Liver (tissue), 9 donors: ENCODE results near the gene ATP6V1C2. TPM values are rescaled to one million over a fixed set of nuclear protein-coding genes. Genes with fewer than 3 reads are reported as not detected.

Experiments used
- DNase-seq: peaks from one replicate; pipeline ENCODE4 v3.0.0-alpha.2; 2017; ENCODE audit warnings: low spot score
- H3K27ac ChIP-seq, 2 donors: one replicate each; pipeline ENCODE4 v1.7.0; 2013; ENCODE audit warnings: inconsistent platforms in 2 of 2, low read length in 2 of 2, control low read depth in 1 of 2, low read depth in 1 of 2, mild to moderate bottlenecking in 1 of 2
- H3K27me3 ChIP-seq, 4 donors: one replicate each; pipeline versions ENCODE4 v1.6.1 to v1.7.0; 2013; ENCODE audit warnings: low read length in 3 of 4, inconsistent platforms in 1 of 4, mild to moderate bottlenecking in 1 of 4, moderate library complexity in 1 of 4; ENCODE audit not compliant: control insufficient read depth in 4 of 4, insufficient read depth in 4 of 4
- H3K36me3 ChIP-seq, 4 donors: one replicate each; pipeline versions ENCODE4 v1.6.1 to v1.7.0; 2013; ENCODE audit warnings: low read length in 3 of 4, mild to moderate bottlenecking in 3 of 4, low read depth in 1 of 4, moderate library complexity in 1 of 4; ENCODE audit not compliant: control insufficient read depth in 4 of 4, insufficient read depth in 3 of 4
- H3K4me1 ChIP-seq, 4 donors: one replicate each; pipeline versions ENCODE4 v1.6.1 to v1.7.0; 2013; ENCODE audit warnings: low read length in 3 of 4, mild to moderate bottlenecking in 3 of 4, moderate library complexity in 1 of 4; ENCODE audit not compliant: control insufficient read depth in 4 of 4, insufficient read depth in 4 of 4
- H3K4me3 ChIP-seq, 3 donors: one replicate each; pipeline versions ENCODE4 v1.6.1 to v1.7.0; 2013; ENCODE audit warnings: low read length in 3 of 3, control low read depth in 1 of 3, low read depth in 1 of 3, mild to moderate bottlenecking in 1 of 3
- H3K9ac ChIP-seq, 2 donors: one replicate each; pipeline ENCODE4 v1.7.0; 2013; ENCODE audit warnings: low read length in 2 of 2, mild to moderate bottlenecking in 2 of 2, moderate library complexity in 2 of 2, control low read depth in 1 of 2, low read depth in 1 of 2
- H3K9me3 ChIP-seq, 4 donors: one replicate each; pipeline versions ENCODE4 v1.6.1 to v1.7.0; 2013; ENCODE audit warnings: low read length in 3 of 4; ENCODE audit not compliant: control insufficient read depth in 4 of 4
- EGR1 ChIP-seq, 2 donors: IDR thresholded peaks; 2 replicates each; pipeline ENCODE4 v1.6.1; 2016 to 2018; ENCODE audit warnings: antibody characterized with exemption in 2 of 2, low read depth in 2 of 2
- FOXA1 ChIP-seq: IDR thresholded peaks from 2 replicates; pipeline ENCODE4 v1.6.1; 2016; ENCODE audit warnings: antibody characterized with exemption
- FOXA2 ChIP-seq: IDR thresholded peaks from 2 replicates; pipeline ENCODE4 v1.6.1; 2016; ENCODE audit warnings: antibody characterized with exemption
- GABPA ChIP-seq, 2 donors: IDR thresholded peaks in 1 of 2; conservative IDR thresholded peaks in 1 of 2; 2 replicates each; pipeline ENCODE4 v1.6.1; 2016; ENCODE audit warnings: antibody characterized with exemption in 2 of 2, mild to moderate bottlenecking in 1 of 2, moderate library complexity in 1 of 2
- HNF4A ChIP-seq, 2 donors: conservative IDR thresholded peaks; 2 replicates each; pipeline ENCODE4 v1.6.1; 2016; ENCODE audit warnings: antibody characterized with exemption in 2 of 2, mild to moderate bottlenecking in 2 of 2
- HNF4G ChIP-seq: IDR thresholded peaks from 2 replicates; pipeline ENCODE4 v1.6.1; 2016; ENCODE audit warnings: antibody characterized with exemption
- JUND ChIP-seq, 2 donors: IDR thresholded peaks; 2 replicates each; pipeline ENCODE4 v1.6.1; 2016; ENCODE audit warnings: antibody characterized with exemption in 2 of 2
- NR2F2 ChIP-seq: IDR thresholded peaks from 2 replicates; pipeline ENCODE4 v1.6.1; 2016; ENCODE audit warnings: antibody characterized with exemption
- RAD21 ChIP-seq, 2 donors: IDR thresholded peaks; 2 replicates each; pipeline ENCODE4 v1.6.1; 2016; ENCODE audit warnings: antibody characterized with exemption in 2 of 2, mild to moderate bottlenecking in 2 of 2
- RXRA ChIP-seq, 2 donors: IDR thresholded peaks; 2 replicates each; pipeline ENCODE4 v1.6.1; 2017 to 2018; ENCODE audit warnings: antibody characterized with exemption in 2 of 2, mild to moderate bottlenecking in 1 of 2
- SP1 ChIP-seq: IDR thresholded peaks from 2 replicates; pipeline ENCODE4 v1.6.1; 2018; ENCODE audit warnings: antibody characterized with exemption, mild to moderate bottlenecking
- TAF1 ChIP-seq: conservative IDR thresholded peaks from 2 replicates; pipeline ENCODE4 v1.6.1; 2016; ENCODE audit warnings: antibody characterized with exemption, mild to moderate bottlenecking
- YY1 ChIP-seq: IDR thresholded peaks from 2 replicates; pipeline ENCODE4 v1.6.1; 2016; ENCODE audit warnings: antibody characterized with exemption, mild to moderate bottlenecking
- WGBS: extraction: QIAGEN DNeasy Blood & Tissue Kit; methylation state at CpG from one replicate; pipeline ENCODE4 v1.1.7; 2013; 5-methylcytosine and 5-hydroxymethylcytosine counted together
- polyA plus RNA-seq, 2 donors: library from polyadenylated mRNA; stranded (reverse) in 1 of 2; unstranded in 1 of 2; fragments of 200-250 nt in 1 of 2; fragments of >200 nt in 1 of 2; fragmentation: Nextera tagmentation in 1 of 2; extraction: Ambion mirVana in 1 of 2; gene quantifications; one replicate each; pipeline versions ENCODE4 v1.2.1 to v1.2.3, GENCODE V29; 2013 to 2015
- total RNA-seq, 2 donors: library from RNA; depleted of rRNA; stranded (reverse); fragments of >200 nt; gene quantifications; one replicate each; pipeline ENCODE4 v1.2.3, GENCODE V29; 2014
- TF ChIP-seq, protein P1 (sequence below): fragments of 150-350 bp; IDR thresholded peaks from 2 replicates; pipeline ENCODE4 v1.5.1; 2017; ENCODE audit warnings: improper control_type of control experiment, low read depth, low read length; ENCODE audit not compliant: missing input control
- TF ChIP-seq, protein P2 (sequence below): IDR thresholded peaks from 2 replicates; pipeline ENCODE4 v1.6.1; 2016; ENCODE audit warnings: antibody characterized with exemption
- TF ChIP-seq, protein P3 (sequence below): IDR thresholded peaks from 2 replicates; pipeline ENCODE4 v1.6.1; 2016; ENCODE audit warnings: antibody characterized with exemption
- TF ChIP-seq, protein P4 (sequence below): IDR thresholded peaks from 2 replicates; pipeline ENCODE4 v1.6.1; 2016; ENCODE audit warnings: antibody characterized with exemption, mild to moderate bottlenecking
- TF ChIP-seq, protein P5 (sequence below): IDR thresholded peaks from 2 replicates; pipeline ENCODE4 v1.6.1; 2016; ENCODE audit warnings: antibody characterized with exemption
- donor health status: healthy.
- donor health status: healthy.
- donor health status: healthy.
- donor health status: healthy.
- donor health status: healthy.

Gene ATP6V1C2
- total and polyA plus RNA-seq, 4 donors: 0.08 to 0.66 (median 0.33) TPM

DNA sequence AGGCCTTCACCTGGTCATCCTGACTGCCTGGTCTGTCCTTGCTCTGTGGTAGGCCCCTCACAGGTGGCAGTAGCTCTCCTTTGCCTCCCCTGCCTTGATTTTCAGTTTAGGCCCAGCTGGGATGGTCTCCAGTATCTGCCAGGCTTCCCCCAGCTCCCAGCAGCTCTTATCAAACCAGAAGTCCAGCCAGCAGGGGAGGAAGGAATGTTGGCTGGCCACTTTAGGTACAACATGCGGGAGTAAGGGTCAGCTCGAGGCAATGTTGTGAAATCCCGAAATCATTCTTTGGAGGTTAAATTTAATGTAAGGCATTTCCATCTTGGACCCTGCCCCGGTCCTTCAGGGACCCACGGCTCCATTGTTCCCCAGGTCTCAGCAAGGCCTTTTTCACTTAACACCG, 16.8 kb downstream of the ATP6V1C2 start:
- WGBS: 53% methylated on average over 6 of the region's 6 CpGs

More for the DNA sequence above, 16.8 kb downstream of the ATP6V1C2 start:
- Histone ChIP-seq H3K9me3 (no peaks in the 10 kb centered on the region), H3K9ac (no peak overlapping the region), H3K4me1 (peaks cover 0 to 2% (median 0%) of the 10 kb centered on the region in 4 donors), H3K27ac (no peak overlapping the region), H3K4me3 (no peak overlapping the region), H3K36me3 (no peaks in the 10 kb centered on the region), H3K27me3 (no peaks in the 10 kb centered on the region)
- DNase-seq: no peak
- no peak for TF ChIP-seq RAD21 (IDR thresholded peaks at IDR 0.05)
- no peak for TF ChIP-seq NR2F2
- no peak for TF ChIP-seq FOXA2
- TF ChIP-seq JUND (IDR thresholded peaks at IDR 0.05): no peak
- TF ChIP-seq, protein P1, sequence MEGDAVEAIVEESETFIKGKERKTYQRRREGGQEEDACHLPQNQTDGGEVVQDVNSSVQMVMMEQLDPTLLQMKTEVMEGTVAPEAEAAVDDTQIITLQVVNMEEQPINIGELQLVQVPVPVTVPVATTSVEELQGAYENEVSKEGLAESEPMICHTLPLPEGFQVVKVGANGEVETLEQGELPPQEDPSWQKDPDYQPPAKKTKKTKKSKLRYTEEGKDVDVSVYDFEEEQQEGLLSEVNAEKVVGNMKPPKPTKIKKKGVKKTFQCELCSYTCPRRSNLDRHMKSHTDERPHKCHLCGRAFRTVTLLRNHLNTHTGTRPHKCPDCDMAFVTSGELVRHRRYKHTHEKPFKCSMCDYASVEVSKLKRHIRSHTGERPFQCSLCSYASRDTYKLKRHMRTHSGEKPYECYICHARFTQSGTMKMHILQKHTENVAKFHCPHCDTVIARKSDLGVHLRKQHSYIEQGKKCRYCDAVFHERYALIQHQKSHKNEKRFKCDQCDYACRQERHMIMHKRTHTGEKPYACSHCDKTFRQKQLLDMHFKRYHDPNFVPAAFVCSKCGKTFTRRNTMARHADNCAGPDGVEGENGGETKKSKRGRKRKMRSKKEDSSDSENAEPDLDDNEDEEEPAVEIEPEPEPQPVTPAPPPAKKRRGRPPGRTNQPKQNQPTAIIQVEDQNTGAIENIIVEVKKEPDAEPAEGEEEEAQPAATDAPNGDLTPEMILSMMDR: no peak
- peak; percentile 40 to 67 for TF ChIP-seq HNF4A (conservative IDR thresholded peaks at IDR 0.05)
- no peak for TF ChIP-seq YY1
- TF ChIP-seq, protein P2, sequence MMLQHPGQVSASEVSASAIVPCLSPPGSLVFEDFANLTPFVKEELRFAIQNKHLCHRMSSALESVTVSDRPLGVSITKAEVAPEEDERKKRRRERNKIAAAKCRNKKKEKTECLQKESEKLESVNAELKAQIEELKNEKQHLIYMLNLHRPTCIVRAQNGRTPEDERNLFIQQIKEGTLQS: no peak
- TF ChIP-seq HNF4G: no peak
- peak in 1 of 2 donors; percentile 49 for TF ChIP-seq RXRA (IDR thresholded peaks at IDR 0.05)
- peak; percentile 35 for TF ChIP-seq SP1
- TF ChIP-seq GABPA (IDR thresholded peaks at IDR 0.05 in 1 of 2, conservative IDR thresholded peaks at IDR 0.05 in 1 of 2): no peak
- no peak for TF ChIP-seq EGR1 (IDR thresholded peaks at IDR 0.05; ENCODE audit: low read depth in 2 of 2)
- TF ChIP-seq, protein P3, sequence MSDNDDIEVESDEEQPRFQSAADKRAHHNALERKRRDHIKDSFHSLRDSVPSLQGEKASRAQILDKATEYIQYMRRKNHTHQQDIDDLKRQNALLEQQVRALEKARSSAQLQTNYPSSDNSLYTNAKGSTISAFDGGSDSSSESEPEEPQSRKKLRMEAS: peak; percentile 20
- TF ChIP-seq, protein P4, sequence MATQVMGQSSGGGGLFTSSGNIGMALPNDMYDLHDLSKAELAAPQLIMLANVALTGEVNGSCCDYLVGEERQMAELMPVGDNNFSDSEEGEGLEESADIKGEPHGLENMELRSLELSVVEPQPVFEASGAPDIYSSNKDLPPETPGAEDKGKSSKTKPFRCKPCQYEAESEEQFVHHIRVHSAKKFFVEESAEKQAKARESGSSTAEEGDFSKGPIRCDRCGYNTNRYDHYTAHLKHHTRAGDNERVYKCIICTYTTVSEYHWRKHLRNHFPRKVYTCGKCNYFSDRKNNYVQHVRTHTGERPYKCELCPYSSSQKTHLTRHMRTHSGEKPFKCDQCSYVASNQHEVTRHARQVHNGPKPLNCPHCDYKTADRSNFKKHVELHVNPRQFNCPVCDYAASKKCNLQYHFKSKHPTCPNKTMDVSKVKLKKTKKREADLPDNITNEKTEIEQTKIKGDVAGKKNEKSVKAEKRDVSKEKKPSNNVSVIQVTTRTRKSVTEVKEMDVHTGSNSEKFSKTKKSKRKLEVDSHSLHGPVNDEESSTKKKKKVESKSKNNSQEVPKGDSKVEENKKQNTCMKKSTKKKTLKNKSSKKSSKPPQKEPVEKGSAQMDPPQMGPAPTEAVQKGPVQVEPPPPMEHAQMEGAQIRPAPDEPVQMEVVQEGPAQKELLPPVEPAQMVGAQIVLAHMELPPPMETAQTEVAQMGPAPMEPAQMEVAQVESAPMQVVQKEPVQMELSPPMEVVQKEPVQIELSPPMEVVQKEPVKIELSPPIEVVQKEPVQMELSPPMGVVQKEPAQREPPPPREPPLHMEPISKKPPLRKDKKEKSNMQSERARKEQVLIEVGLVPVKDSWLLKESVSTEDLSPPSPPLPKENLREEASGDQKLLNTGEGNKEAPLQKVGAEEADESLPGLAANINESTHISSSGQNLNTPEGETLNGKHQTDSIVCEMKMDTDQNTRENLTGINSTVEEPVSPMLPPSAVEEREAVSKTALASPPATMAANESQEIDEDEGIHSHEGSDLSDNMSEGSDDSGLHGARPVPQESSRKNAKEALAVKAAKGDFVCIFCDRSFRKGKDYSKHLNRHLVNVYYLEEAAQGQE: no peak
- TF ChIP-seq, protein P5, sequence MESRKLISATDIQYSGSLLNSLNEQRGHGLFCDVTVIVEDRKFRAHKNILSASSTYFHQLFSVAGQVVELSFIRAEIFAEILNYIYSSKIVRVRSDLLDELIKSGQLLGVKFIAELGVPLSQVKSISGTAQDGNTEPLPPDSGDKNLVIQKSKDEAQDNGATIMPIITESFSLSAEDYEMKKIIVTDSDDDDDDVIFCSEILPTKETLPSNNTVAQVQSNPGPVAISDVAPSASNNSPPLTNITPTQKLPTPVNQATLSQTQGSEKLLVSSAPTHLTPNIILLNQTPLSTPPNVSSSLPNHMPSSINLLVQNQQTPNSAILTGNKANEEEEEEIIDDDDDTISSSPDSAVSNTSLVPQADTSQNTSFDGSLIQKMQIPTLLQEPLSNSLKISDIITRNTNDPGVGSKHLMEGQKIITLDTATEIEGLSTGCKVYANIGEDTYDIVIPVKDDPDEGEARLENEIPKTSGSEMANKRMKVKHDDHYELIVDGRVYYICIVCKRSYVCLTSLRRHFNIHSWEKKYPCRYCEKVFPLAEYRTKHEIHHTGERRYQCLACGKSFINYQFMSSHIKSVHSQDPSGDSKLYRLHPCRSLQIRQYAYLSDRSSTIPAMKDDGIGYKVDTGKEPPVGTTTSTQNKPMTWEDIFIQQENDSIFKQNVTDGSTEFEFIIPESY: no peak
- no peak for TF ChIP-seq TAF1
- no peak for TF ChIP-seq FOXA1
